ENCODE data around the gene TKT.

The TKT gene

DNA sequence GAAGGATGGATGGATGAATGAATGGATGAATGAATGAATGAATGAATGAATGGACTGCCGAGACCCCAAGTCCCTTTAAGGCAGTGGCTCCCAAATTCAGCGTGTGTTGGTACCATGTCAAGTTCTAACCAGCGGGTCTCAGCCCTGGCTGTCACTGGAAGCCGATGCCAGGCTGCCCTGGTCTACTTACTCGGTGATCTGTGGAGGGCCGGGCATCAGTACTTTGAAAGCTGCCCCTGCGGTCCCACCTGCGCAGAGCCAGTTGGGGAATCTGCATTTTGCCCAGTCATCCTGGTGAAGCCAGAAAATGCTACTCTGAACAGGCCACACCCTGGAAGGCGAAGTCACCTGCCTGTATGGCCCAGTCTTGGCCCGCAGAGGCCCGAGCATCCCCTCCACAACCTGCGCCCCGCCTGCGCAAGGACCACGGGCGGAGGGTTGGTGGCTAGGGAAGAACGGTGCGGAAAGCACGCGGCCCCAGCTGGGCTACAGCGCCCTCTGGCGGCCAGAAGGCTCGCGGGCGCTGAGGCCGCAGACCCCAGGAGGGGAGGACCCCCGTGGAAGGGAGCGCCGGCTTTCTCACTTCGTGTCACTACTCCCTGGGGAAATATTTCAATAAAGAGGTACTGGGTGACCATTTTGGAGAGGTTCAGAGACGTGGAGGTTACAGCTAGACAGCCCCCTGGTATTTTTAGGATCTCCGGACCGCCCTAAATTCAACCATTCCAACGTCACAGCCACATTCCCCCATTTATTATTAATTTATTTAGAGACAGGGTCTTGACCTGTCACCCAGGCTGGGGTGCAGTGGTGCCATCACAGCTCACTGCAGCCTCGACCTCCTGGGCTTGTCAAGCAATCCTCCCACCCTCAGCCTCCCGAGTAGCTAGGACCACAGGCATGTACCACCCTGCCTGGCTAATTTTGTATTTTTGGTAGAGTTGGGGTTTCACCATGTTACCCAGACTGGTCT lies 59.9 kb downstream of the TKT start:
- no peak for DNase-seq

DNA sequence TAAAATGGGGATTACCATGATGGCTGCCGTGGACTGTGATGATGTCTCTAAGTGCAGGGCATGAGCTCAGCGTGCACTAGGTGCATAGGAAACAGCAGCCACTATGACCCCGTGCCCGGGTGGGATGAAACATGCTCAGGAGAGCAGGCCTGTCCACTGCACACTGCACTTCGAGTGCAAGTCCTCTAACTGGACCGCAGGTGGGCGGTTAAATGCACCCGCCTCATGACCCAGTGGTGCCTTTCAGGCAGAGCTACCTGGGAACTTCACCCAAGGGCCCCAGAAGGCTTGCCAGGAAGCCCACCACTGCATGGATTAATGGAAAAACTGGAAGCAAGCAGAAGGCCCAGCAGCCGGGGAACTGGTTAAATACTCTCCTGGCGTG lies 60.8 kb downstream of the TKT start:
- no peak for DNase-seq

DNA sequence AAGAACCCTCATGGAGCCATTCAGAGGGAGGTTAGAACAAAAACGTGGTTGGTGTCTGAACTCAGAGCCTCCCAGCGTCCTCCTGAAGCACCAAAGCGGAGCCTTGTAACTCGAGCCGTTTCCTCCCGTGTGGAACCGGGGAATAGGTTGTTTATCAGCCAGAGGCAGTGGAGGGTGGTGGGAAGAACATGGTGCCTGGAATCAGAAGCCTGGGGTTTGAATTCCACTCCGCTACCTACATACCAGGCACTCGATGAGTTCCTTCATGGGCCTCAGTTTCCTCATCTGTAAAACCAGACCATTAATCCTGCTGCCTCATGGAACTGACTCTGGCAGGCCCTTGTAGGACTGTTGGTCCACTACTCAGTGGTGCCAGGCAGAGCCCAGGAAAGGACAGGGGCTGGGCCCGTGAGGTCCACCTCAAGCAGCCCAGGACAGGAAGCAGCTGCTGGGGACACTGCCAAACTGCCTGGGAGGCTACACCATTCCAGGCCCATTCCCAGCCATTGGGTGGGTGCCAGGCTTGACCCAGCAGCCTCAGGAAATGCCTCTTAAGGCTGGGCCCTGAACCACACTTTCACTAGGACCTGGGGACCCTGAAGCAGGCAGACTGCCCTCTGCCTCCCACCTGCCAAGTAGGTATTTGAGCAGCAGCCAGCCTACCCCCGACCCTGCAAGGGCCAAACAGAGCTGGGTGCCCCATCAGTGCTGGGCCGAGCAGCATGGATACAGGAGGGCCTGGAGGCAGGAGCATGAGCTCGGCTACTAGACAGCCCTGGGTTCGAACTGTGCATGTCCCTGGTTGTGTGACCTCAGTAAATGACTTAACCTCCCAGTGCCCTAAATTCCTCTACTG lies 61.4 kb downstream of the TKT start:
- DNase-seq, result no peak

DNA sequence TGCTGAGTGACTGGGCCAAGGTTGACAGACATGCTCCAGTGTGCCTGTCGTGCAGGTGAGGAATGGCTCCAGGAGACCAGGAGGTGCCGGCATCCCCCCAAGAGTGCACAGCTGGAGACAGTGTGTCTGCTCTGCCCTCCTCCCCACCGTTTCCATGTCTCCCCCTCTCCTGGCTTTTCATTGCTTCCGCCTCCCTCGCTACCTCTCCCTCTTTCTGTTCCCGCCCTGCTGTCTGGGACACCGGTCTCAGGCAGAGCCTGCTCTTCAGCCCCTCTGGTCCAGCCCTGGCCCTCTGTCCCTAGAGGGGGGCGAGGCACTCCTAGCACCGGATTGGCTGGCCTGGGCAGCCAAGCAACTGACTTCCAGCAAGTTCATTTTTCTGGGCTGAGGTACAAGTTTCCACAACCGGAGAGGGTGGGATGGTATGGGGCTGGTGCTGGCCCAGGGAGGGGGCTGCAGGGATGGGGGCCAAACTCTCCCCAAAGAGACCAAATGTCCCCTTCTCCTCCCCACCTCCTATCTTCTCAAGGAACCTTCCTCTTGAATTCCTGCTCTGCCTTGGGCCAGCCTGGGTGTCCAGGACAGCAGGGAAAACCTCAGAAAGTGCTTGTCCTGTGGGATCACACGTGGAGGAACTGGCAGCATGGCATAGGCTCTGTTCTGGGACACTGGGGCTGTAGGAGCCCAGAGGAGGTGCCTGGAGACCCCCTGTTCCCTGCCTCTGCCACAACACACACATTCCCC lies 62.2 kb downstream of the TKT start:
- no peak for DNase-seq

DNA sequence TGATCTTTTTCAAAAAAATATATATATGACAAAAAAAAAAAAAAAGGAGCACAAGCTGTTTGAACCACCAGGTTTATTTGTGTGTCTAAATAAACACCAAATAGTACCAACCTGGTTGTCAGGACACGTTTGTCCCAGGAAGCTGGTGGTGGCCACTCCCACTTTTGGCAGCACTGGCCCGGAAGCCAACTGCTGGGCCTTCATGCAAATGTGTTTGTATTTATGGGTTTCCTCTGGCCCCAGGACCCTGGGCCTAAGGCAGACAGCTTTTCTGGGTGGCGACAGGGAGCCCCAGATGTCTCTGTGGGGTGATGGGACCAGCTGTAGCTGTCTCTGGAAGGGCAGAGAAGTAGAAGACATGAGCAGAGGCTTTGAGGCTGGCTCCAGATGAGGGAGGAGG lies 63.2 kb downstream of the TKT start:
- no peak for DNase-seq

DNA sequence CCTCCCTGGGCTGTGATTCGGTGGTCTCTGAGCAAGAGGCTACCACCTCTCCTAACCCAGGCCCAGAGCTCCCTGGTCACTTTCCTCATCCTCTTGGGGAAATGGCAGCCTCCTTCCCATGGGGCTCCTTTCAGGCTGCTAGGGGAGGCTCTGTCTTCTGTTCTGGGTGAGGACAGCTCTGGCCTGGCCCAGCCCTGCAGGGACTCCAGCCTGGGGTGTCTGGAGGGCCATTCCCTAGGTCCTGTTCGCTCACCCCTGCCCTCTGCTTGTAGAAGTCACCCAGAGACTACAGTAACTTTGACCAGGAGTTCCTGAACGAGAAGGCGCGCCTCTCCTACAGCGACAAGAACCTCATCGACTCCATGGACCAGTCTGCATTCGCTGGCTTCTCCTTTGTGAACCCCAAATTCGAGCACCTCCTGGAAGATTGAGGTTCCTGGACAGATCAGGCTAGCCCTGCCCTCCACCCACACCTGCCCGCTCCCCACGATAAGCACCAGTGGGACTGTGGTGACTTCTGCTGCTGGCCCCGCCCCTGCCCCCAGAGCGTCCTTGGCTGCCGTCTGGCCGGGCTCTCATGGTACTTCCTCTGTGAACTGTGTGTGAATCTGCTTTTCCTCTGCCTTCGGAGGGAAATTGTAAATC lies 63.9 kb downstream of the TKT start:
- DNase-seq, result no peak

DNA sequence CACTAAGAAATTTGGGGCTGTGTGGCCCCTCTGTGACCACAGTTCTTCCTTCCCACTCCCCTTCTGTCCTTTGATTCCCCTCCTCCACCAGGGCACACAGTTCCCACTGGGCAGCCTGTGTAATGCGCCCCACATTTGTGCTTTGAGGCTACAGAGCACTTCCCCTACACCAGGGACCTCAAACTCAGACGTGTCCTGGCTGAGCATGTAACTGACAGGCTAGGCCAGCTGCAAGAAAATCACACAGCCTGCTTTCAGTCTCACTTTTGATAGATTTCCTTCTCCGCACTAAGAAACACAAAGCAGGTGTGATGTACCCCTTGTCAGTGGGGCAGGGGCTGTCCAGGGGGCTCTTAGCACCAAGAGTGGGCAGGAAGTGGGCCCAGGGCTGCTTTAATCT lies 65.2 kb downstream of the TKT start:
- DNase-seq, result no peak

DNA sequence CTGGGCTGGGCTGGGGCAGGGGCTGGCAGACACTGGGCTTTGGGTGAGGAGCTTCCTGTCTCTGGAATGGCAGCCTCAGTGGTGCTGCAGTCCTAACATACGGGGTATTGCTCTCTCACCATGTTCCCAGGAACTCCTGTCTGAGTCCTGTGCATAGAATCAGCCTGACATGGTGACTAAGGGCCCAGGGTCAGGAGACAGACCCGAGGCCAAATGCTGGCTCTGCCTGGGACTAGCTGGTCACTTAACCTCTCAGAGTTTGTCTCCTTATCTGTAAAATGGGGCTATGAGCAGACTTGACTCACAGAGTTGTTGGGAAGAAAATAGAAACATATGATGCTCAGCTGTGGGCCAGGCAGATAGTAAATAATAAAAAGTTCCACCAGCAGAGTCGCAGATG lies 66.5 kb downstream of the TKT start:
- DNase-seq, result no peak

DNA sequence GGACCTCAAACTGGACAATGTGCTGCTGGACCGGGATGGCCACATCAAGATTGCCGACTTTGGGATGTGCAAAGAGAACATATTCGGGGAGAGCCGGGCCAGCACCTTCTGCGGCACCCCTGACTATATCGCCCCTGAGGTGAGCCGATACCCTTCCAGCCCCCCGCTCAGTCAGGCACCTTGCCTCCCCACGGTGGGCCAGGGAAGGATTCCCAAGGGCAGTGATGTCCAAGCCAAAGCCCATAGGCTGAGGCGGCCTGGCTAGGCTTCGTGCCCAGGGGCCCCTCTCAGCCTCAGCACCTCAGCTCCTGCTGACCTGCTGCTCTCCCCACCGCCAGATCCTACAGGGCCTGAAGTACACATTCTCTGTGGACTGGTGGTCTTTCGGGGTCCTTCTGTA lies 67.1 kb downstream of the TKT start:
- no peak for DNase-seq

DNA sequence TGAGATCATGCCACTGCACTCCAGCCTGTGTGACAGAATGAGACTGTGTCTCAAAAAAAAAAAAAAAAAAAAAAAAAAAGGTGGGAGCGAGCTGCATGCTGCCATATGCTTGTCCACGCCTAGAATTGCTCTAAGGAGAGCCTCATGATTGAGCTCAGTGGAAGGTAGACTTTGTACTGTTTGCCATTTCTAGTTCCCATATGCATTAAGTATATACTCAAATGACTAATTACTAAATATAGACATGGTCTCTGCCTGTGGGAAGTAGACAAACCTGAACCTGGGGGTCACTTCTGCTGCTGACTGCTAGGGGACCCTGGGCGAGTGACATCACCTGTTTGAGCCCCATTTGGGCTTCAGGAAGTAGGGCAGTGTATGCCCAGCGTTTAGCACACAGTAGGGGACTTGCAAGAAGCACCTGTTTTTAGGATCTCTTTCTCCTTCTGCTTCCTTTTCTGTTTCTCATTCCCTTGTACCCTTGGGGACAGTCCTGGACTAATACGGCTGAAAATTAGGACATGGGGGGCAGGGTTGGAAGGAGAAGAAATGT lies 67.6 kb downstream of the TKT start:
- DNase-seq, result no peak

DNA sequence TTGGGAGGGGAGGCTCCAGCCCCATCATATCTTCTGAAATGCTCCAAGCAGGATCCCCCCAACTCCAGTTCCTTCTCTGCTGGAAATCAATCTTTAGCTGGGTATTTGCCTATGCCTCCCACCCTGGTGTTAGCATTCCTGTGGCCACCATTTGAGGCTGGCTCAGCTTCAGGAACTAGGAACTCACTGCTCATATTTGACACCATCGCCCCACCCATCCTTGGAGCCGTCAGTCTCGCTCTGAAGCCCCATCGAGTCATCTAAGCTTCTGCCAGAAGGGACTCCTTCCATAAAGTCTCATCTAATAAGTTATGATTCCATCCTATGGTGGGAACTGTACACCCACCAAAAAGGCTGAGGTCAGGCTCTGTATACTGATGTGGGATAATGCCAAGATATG lies 68.4 kb downstream of the TKT start:
- no peak for DNase-seq

DNA sequence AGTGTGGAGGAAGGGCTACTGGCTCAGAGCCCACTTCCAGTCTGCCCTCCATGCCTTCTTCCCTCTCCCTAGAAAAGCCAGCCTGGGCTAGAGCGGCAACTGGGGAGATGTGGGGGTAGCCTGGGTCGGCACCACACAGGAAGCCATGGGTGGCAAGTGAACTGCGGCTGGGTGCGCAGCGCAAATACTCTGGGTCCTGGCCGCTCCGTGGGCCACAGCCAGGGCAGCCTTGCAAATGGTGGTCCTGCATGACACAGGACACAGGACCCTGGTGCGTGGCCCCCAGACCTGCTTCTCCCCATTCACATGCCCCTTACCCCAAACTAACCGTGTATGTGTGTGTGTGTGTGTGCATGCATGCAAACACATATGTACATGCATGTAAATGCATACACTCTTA lies 69.1 kb downstream of the TKT start:
- no peak for DNase-seq

DNA sequence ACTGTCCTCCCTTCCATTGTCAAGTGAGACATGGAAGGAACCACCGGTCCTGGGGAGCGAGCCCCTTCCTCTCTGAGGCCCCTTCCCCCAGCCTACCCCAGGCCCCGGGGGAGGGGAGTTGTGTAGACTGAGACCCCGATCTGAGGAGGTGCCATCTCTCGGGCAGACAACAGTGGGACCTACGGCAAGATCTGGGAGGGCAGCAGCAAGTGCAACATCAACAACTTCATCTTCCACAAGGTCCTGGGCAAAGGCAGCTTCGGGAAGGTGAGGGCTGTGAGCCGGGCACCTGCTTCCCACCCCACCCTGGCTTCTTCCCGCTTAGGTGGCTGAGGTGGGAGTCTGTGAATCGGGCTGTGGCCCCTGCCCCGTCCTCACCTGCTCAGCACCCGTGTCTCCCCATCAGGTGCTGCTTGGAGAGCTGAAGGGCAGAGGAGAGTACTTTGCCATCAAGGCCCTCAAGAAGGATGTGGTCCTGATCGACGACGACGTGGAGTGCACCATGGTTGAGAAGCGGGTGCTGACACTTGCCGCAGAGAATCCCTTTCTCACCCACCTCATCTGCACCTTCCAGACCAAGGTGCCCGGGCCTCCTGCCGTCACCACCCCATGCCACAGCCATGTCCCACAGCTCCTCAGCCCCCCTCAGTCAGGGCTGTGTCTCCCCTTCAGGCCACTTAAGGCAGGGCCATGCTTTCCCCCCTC lies 69.9 kb downstream of the TKT start:
- no peak for DNase-seq

DNA sequence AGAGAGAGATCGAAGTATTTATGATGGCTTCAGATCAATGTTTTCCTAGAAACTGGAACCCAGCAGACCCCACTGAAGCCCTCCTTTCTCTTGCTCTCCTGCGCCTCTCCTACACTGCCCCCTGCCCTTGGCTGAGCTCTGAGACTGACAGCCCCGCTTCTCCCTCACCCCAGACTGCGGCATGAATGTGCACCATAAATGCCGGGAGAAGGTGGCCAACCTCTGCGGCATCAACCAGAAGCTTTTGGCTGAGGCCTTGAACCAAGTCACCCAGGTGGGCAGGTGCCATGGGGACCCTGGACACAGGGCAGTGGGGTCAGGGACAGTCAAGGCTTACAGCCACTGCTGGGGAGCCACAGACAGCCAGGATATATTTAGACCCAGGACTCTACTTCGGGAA lies 71.1 kb downstream of the TKT start:
- no peak for DNase-seq

DNA sequence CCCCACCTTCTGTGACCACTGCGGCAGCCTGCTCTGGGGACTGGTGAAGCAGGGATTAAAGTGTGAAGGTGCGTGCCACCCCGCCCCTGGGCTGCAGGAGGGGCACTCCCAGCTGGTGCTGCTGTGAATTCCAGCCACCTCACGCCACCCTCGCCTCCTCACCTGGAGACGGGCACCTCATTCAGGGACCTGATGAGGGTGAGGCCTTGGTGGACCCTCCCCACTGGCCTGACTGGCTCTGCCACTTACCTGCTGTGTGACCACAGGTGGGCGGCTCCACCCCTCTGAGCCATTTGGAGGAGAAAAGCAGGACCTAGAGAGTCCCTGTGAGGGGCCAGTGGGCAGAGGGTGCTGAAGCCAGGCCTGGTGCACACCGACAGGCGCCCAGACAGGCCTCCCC lies 72.3 kb downstream of the TKT start:
- no peak for DNase-seq

DNA sequence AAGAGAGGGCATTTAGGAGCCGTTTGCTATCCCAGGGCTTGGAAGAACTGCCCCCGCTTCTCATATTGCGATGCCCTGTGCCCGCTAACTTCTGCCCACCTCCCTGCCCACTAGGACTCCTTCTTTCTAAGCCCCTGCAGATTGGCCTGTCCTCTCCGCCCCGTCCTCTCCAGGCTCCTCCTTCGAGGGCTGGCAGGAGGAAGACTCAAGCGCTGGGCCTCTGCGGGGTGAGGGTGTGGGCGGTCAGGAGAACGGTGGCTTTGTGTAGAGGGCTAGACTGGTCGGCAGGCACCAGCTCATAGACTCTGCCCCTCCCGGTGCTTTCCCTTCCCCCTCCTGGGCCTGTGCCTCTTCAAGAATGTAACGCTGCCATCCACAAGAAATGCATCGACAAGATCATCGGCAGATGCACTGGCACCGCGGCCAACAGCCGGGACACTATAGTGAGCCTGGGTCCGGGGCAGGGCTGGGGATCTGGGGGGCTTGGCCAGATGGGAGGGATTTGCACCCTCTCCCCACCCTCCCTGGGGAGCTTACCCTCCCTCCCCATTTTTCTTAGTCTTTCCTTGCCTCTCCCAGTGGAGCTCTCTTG lies 73.0 kb downstream of the TKT start:
- DNase-seq, result no peak

DNA sequence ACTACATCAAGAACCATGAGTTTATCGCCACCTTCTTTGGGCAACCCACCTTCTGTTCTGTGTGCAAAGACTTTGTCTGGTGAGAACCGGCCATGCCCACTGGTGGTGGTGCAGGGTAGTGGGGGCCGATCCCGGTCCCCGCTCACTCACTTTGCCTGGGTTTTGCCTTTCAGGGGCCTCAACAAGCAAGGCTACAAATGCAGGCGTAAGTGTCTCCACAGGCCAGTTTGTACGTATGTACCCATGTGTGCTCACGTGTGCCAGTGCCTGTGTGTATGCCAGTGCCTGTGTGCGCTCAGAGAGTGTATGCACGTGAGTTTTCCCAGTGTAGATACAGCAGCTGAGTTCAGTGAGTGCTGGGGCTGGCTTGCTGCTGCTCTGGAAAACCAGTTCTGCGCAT lies 74.3 kb downstream of the TKT start:
- no peak for DNase-seq

DNA sequence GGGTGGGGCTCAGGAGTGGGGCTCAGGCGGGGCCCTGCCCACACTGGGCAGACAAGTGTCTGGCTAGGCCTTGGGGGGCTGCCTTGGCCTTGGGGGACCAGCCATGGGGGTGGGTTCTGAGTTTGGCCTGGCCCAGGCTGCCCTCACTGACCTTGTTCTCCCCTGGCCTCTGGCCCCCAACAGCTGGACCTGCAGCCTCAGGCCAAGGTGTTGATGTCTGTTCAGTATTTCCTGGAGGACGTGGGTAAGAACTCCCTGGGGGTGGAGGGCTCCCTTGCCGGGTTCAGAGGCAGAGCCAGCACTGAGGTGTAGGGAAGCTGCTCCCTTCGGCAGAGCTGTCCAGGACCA lies 74.8 kb downstream of the TKT start:
- no peak for DNase-seq

DNA sequence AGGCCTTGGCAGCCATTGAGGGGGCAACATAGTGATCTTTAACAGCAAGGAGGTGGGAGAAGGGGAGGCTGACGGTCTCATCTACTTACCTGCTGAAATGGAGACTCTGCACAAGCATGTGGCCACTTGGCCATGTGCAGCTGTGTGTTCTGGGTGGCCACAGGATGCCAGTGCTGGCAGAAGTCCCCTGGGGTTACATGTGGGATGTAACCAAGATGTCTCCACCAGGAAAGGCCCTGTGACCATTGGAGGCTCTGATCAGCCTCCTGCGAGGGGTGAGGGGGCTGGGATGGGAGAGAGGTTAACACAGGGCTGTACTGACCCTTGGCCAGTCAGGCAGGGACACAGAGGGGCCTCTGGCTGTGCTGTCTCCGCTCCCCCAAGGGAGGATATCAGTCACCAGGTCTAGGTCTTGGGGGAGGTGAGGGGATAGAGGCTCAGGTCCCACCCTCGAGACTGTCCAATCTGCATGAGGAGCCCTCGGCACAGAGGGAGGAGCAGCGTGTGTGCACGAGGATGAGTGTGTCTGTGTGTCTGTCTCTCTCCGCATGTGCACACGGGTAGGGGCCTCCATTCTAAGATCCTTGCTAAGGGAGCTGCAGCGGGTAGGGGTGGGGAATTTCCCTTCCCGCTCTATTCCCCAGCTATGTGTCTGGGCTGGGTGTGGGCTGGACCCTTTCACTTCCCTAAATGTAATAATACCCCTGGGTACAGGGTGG lies 75.4 kb downstream of the TKT start:
- DNase-seq, result no peak

DNA sequence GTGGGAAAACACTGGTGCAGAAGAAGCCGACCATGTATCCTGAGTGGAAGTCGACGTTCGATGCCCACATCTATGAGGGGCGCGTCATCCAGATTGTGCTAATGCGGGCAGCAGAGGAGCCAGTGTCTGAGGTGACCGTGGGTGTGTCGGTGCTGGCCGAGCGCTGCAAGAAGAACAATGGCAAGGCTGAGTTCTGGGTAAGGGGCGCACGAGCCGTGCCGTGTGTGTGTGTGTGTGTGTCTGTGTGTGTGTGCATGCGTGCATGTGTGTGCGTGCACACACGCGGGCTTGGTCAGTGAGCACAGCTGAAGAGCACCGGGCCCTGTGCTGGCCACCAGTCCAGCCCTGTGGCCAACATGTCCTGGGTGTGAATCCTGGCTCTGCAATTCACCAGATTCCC lies 76.2 kb downstream of the TKT start:
- no peak for DNase-seq

DNA sequence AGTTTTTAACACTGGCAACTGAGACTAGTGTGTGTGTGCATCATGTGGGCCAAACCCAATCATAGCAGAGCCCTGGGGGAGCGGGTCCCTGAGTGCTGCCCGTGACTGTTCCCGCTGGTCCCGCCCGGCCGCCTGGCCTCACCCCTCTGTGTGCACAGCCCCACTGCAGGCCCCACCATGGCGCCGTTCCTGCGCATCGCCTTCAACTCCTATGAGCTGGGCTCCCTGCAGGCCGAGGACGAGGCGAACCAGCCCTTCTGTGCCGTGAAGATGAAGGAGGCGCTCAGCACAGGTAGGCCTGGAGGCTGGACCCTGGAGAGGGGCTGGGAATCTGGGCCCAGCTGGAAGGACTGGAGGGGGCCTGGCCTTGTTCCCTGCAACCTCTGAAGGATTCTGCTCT lies 77.6 kb downstream of the TKT start:
- DNase-seq, result no peak
